ENCODE results near the gene LGI2. TPM values are rescaled to one million over a fixed set of nuclear protein-coding genes. Genes with fewer than 3 reads are reported as not detected.

LGI2 gene
- total RNA-seq, 1 donor, result not detected

GRCh38 chr4:25001509-25001908, 29.2 kb downstream of the LGI2 start:
- DNase-seq (ENCODE audit: low read depth), result no peak
- TF ChIP-seq CTCF (IDR thresholded peaks at IDR 0.05; ENCODE audit: insufficient read depth, low read depth, low read length), result no peak
- H3K4me3 ChIP-seq (ENCODE audit: low read depth, low read length), result no peak overlapping the region

GRCh38 chr4:25000639-25001038, 30.1 kb downstream of the LGI2 start:
- H3K4me3 ChIP-seq (ENCODE audit: low read depth, low read length), result no peak overlapping the region
- no peak for DNase-seq (ENCODE audit: low read depth)
- no peak for TF ChIP-seq CTCF (IDR thresholded peaks at IDR 0.05; ENCODE audit: insufficient read depth, low read depth, low read length)

GRCh38 chr4:24999392-25000089, 31.2 kb downstream of the LGI2 start:
- TF ChIP-seq CTCF (IDR thresholded peaks at IDR 0.05; ENCODE audit: insufficient read depth, low read depth, low read length), result no peak
- H3K4me3 ChIP-seq (ENCODE audit: low read depth, low read length), result no peak overlapping the region

GRCh38 chr4:24995346-24995919, 35.3 kb downstream of the LGI2 start:
- no peak for DNase-seq (ENCODE audit: low read depth)
- no peak for TF ChIP-seq CTCF (IDR thresholded peaks at IDR 0.05; ENCODE audit: insufficient read depth, low read depth, low read length)
- H3K4me3 ChIP-seq (ENCODE audit: low read depth, low read length), result no peak overlapping the region

More at GRCh38 chr4:24999392-25000089, 31.2 kb downstream of the LGI2 start:
- peak; percentile 26 for DNase-seq (ENCODE audit: low read depth)

GRCh38 chr4:24993551-24994080, 37.1 kb downstream of the LGI2 start:
- no peak for TF ChIP-seq CTCF (IDR thresholded peaks at IDR 0.05; ENCODE audit: insufficient read depth, low read depth, low read length)
- H3K4me3 ChIP-seq (ENCODE audit: low read depth, low read length), result no peak overlapping the region
- DNase-seq (ENCODE audit: low read depth), result no peak

- TF ChIP-seq CTCF (IDR thresholded peaks at IDR 0.05; ENCODE audit: insufficient read depth, low read depth, low read length), result no peak
- no peak overlapping the region for H3K4me3 ChIP-seq (ENCODE audit: low read depth, low read length)
- no peak for DNase-seq (ENCODE audit: low read depth)
These were observed 37.8 kb downstream of the LGI2 start for GRCh38 chr4:24992968-24993367.

All from fibroblast of villous mesenchyme (primary cell).